HepG2 (cell line): ENCODE data around the gene KLRC2.
"Not testable (repeated sequence)": the region's sequence is repeated elsewhere in the genome, so short reads cannot be mapped to it uniquely, and the experiment has no call there.

Experiments used
- FOSL1 ChIP-seq: sonication (generic); formaldehyde crosslinking; IDR thresholded peaks from 2 replicates; pipeline ENCODE4 v1.9.0; 2021; ENCODE audit warnings: missing genetic modification reagents, borderline replicate concordance
- GABPA ChIP-seq, 2 experiments: IDR thresholded peaks; 2 replicates each; pipeline ENCODE4 v1.6.1; 2011 to 2016; ENCODE audit warnings: low read depth in 2 of 2, low read length in 1 of 2, missing biosample characterization in 1 of 2, missing genetic modification characterization in 1 of 2
- PHF8 ChIP-seq: sonication (generic); formaldehyde crosslinking; IDR thresholded peaks from 2 replicates; pipeline ENCODE4 v1.5.0; 2020; ENCODE audit warnings: missing genetic modification reagents
- SRF ChIP-seq: IDR thresholded peaks from 2 replicates; pipeline ENCODE4 v1.6.1; 2011; ENCODE audit warnings: mild to moderate bottlenecking, low read depth, low read length, moderate library complexity
- YY1 ChIP-seq: IDR thresholded peaks from 2 replicates; pipeline ENCODE4 v1.6.1; 2011; ENCODE audit warnings: low read length, low read depth, moderate library complexity, mild to moderate bottlenecking; ENCODE audit not compliant: insufficient read depth, insufficient replicate concordance
- ZBTB20 ChIP-seq: sonication (generic); formaldehyde crosslinking; IDR thresholded peaks from 2 replicates; pipeline ENCODE4 v1.8.1; 2023; ENCODE audit warnings: missing genetic modification reagents, low read depth, mild to moderate bottlenecking, borderline replicate concordance
- ZNF232 ChIP-seq: sonication (generic); formaldehyde crosslinking; IDR thresholded peaks from 2 replicates; pipeline ENCODE4 v1.4.0; 2020; ENCODE audit warnings: missing genetic modification reagents, borderline replicate concordance
- ZNF33A ChIP-seq: sonication (generic); formaldehyde crosslinking; IDR thresholded peaks from 2 replicates; pipeline ENCODE4 v1.5.1; 2020; ENCODE audit warnings: missing genetic modification reagents, mild to moderate bottlenecking, moderate library complexity, borderline replicate concordance
- TF ChIP-seq, protein P1 (sequence below): sonication (generic); formaldehyde crosslinking; IDR thresholded peaks from 2 replicates; pipeline ENCODE4 v1.4.0; 2020; ENCODE audit warnings: missing genetic modification reagents
- TF ChIP-seq, protein P2 (sequence below): sonication (generic); formaldehyde crosslinking; conservative IDR thresholded peaks from 2 replicates; pipeline ENCODE4 v1.4.0; 2020; ENCODE audit warnings: missing genetic modification reagents
- TF ChIP-seq, protein P3 (sequence below): sonication (generic); formaldehyde crosslinking; IDR thresholded peaks from 2 replicates; pipeline ENCODE4 v1.4.0; 2020; ENCODE audit warnings: missing genetic modification reagents

DNA sequence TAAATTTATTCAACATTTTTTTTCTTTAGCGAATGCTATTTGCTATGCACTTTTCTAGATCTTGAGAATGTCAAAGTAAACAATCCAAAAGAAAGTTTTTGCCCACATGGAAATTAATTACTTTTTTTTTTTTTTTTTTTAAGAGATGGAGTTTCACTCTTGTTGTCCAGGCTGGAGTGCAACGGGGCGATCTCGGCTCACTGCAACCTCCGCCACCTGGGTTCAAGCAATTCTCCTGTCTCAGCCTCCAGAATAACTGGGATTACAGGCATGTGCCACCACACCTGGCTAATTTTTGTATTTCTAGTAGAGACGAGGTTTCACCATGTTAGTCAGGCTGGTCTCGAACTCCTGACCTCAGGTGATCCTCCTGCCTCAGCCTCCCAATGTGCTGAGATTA is 44.8 kb downstream of the KLRC2 start:
- TF ChIP-seq YY1; GABPA (IDR thresholded peaks at IDR 0.05; ENCODE audit: low read depth, low read length); GABPA (CRISPR knock-in tag; IDR thresholded peaks at IDR 0.05; ENCODE audit: low read depth); ZBTB20 (CRISPR knock-in tag); SRF; FOSL1 (CRISPR knock-in tag); PHF8; ZNF232 (CRISPR knock-in tag); ZNF33A (CRISPR knock-in tag): not testable (repeated sequence)
- TF ChIP-seq, protein P1, sequence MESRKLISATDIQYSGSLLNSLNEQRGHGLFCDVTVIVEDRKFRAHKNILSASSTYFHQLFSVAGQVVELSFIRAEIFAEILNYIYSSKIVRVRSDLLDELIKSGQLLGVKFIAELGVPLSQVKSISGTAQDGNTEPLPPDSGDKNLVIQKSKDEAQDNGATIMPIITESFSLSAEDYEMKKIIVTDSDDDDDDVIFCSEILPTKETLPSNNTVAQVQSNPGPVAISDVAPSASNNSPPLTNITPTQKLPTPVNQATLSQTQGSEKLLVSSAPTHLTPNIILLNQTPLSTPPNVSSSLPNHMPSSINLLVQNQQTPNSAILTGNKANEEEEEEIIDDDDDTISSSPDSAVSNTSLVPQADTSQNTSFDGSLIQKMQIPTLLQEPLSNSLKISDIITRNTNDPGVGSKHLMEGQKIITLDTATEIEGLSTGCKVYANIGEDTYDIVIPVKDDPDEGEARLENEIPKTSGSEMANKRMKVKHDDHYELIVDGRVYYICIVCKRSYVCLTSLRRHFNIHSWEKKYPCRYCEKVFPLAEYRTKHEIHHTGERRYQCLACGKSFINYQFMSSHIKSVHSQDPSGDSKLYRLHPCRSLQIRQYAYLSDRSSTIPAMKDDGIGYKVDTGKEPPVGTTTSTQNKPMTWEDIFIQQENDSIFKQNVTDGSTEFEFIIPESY (CRISPR knock-in tag) = not testable (repeated sequence)
- TF ChIP-seq, protein P2, sequence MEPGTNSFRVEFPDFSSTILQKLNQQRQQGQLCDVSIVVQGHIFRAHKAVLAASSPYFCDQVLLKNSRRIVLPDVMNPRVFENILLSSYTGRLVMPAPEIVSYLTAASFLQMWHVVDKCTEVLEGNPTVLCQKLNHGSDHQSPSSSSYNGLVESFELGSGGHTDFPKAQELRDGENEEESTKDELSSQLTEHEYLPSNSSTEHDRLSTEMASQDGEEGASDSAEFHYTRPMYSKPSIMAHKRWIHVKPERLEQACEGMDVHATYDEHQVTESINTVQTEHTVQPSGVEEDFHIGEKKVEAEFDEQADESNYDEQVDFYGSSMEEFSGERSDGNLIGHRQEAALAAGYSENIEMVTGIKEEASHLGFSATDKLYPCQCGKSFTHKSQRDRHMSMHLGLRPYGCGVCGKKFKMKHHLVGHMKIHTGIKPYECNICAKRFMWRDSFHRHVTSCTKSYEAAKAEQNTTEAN (CRISPR knock-in tag) = not testable (repeated sequence)
- TF ChIP-seq, protein P3, sequence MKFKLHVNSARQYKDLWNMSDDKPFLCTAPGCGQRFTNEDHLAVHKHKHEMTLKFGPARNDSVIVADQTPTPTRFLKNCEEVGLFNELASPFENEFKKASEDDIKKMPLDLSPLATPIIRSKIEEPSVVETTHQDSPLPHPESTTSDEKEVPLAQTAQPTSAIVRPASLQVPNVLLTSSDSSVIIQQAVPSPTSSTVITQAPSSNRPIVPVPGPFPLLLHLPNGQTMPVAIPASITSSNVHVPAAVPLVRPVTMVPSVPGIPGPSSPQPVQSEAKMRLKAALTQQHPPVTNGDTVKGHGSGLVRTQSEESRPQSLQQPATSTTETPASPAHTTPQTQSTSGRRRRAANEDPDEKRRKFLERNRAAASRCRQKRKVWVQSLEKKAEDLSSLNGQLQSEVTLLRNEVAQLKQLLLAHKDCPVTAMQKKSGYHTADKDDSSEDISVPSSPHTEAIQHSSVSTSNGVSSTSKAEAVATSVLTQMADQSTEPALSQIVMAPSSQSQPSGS (CRISPR knock-in tag) = not testable (repeated sequence)
